Measurements from ENCODE around the gene GRK2. TPM values are rescaled to one million over a fixed set of nuclear protein-coding genes. Genes with fewer than 3 reads are reported as not detected.

The GRK2 gene
- total and polyA plus RNA-seq, 3 donors from 2014 or later = 45.6 to 87.6 (median 64.3) TPM

DNA sequence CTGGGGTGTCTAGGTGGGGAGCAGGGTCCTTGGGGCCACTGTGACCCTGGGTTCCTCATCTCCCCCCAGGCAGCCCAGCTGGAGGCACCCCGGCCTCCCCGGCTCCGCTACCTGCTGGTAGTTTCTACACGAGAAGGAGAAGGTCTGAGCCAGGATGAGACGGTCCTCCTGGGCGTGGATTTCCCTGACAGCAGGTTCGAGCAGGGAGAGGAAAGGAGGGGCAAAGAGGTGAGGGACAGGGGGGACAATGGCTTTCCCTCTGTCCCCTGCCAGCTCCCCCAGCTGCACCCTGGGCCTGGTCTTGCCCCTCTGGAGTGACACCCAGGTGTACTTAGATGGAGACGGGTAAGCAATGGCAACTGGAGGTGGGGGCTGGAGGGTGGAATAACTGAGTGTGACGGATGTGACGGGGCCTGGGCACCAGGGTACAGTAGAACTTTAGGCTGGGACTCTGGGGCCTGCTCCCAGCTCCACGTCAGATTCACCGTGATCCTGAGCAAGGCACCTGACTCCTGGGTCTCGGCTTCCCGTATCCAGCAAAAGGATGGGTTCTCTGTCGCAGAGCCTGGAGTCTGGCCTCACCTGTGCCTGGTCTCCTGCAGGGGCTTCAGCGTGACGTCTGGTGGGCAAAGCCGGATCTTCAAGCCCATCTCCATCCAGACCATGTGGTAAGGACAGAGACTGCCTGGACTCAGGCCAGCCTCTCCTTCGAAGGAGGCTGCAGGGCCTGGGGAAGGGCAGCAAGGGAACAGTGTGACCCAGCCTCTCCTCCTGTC, 40.7 kb downstream of the GRK2 start:
- TF ChIP-seq POLR2A (IDR thresholded peaks at IDR 0.05) (no peak), CTCF (IDR thresholded peaks at IDR 0.05) (no peak)
- DNase-seq = no peak
- 89 to 91% methylated on average over 17 to 19 of the region's 19 CpGs for WGBS, 2 donors
- Histone ChIP-seq H3K36me3 (ENCODE audit: low read depth, missing control alignments) (no peaks in the 10 kb centered on the region), H3K27me3 (no peaks in the 10 kb centered on the region), H3K9me3 (no peaks in the 10 kb centered on the region), H3K4me1 (peaks cover 20% of the 10 kb centered on the region), H3K27ac (no peak overlapping the region), H3K4me3 (no peak overlapping the region)
- intact Hi-C loops (cut with DNase I; ENCODE audit: low total_unique reads) = no loop called here

DNA sequence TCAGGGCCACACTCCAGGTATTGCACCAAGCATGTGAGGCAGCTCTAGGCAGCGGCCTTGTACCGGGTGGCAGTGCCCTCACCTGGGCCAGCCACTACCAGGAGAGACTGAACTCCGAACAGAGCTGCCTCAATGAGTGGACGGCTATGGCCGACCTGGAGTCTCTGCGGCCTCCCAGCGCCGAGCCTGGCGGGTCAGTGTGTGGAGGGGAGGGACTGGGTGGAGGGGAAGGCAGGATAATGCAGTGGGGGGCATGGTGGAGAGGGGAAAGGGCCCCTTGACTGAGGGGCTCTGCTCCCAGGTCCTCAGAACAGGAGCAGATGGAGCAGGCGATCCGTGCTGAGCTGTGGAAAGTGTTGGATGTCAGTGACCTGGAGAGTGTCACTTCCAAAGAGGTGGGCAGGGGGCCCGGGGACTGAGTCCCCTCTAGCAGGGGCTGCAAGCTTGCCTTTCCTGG, 41.3 kb downstream of the GRK2 start:
- Histone ChIP-seq H3K36me3 (ENCODE audit: low read depth, missing control alignments) (no peaks in the 10 kb centered on the region), H3K27me3 (no peaks in the 10 kb centered on the region), H3K4me1 (peaks cover 22% of the 10 kb centered on the region), H3K9me3 (no peaks in the 10 kb centered on the region), H3K4me3 (no peak overlapping the region), H3K27ac (no peak overlapping the region)
- WGBS, 2 donors = 87 to 100% methylated on average over 3 to 12 of the region's 12 CpGs
- no peak for TF ChIP-seq POLR2A (IDR thresholded peaks at IDR 0.05)
- TF ChIP-seq CTCF (IDR thresholded peaks at IDR 0.05) = no peak
- intact Hi-C loops (cut with DNase I; ENCODE audit: low total_unique reads) = no loop called here
- DNase-seq = no peak

GRCh38 chr11:67308031-67308866, 42.0 kb downstream of the GRK2 start:
- H3K27ac ChIP-seq = no peak overlapping the region
- no peaks in the 10 kb centered on the region for H3K9me3 ChIP-seq
- WGBS, 2 donors = 93 to 97% methylated on average over 8 to 20 of the region's 20 CpGs
- no peak overlapping the region for H3K4me3 ChIP-seq
- no peaks in the 10 kb centered on the region for H3K36me3 ChIP-seq (ENCODE audit: low read depth, missing control alignments)
- peak; percentile 11 for DNase-seq
- peaks cover 17% of the 10 kb centered on the region for H3K4me1 ChIP-seq
- no peak for TF ChIP-seq CTCF (IDR thresholded peaks at IDR 0.05)
- no peak for TF ChIP-seq POLR2A (IDR thresholded peaks at IDR 0.05)
- no peaks in the 10 kb centered on the region for H3K27me3 ChIP-seq
- intact Hi-C loops (cut with DNase I; ENCODE audit: low total_unique reads) = no loop called here

DNA sequence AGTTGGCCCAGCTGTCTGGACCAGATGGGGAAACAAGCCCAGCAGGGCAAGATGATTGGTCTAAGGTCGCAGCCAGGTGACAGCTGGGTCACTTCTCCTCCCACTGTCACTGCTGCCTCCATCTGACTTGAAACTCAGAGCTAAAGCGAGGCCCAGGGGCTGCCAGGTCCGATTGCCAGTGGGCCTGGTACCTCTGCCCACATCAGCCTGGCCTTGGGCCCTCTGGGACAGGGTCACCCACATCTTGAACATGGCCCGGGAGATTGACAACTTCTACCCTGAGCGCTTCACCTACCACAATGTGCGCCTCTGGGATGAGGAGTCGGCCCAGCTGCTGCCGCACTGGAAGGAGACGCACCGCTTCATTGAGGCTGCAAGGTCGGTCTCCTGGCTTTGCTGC, 42.9 kb downstream of the GRK2 start:
- H3K27me3 ChIP-seq = no peaks in the 10 kb centered on the region
- H3K36me3 ChIP-seq (ENCODE audit: low read depth, missing control alignments) = no peaks in the 10 kb centered on the region
- H3K9me3 ChIP-seq = no peaks in the 10 kb centered on the region
- no peak for TF ChIP-seq POLR2A (IDR thresholded peaks at IDR 0.05)
- no peak for TF ChIP-seq CTCF (IDR thresholded peaks at IDR 0.05)
- peak; percentile 11 for DNase-seq
- H3K4me3 ChIP-seq = no peak overlapping the region
- intact Hi-C loops (cut with DNase I; ENCODE audit: low total_unique reads) = no loop called here
- no peak overlapping the region for H3K27ac ChIP-seq
- 95 to 96% methylated on average over 6 to 11 of the region's 11 CpGs for WGBS, 2 donors
- H3K4me1 ChIP-seq = peaks cover 9% of the 10 kb centered on the region

All from testis (tissue), 3 donors.